ENCODE measurements around the gene QKI. TPM values are rescaled to one million over a fixed set of nuclear protein-coding genes. Genes with fewer than 3 reads are reported as not detected.
"Not testable (repeated sequence)": the region's sequence is repeated elsewhere in the genome, so short reads cannot be mapped to it uniquely, and the experiment has no call there.

The QKI gene
- total and polyA plus RNA-seq, 9 donors, result 44.6 to 151 (median 105) TPM

DNA sequence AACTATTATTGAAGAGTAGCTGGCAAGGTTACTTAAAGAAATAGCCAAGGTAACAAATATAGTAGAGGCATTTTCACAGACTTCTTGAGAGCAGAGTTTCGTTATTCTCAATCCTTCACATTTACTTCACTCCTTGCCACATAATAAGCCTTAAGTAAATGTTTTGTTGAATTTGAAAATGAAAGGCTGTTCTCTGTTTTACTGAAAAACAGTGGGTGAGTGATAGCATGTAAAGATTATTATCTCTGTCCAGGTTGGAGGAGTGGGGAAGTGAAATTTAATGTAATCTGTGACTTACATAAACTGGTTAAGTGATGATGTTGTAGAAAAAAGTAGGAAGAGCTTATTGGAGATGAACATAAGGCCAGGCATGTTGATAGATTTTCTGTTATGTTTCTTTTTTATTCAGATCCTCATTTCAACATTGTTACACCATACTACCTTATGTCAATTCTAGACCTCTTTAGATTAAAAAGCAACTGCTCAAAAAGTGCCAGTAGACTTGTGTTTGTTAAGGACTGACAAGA, 55.0 kb downstream of the QKI start:
- intact Hi-C loops (cut with DNase I), result no loop called here
- H3K27ac ChIP-seq, result no peak overlapping the region
- TF ChIP-seq EP300 (IDR thresholded peaks at IDR 0.05) (no peak), POLR2A (IDR thresholded peaks at IDR 0.05) (no peak), CTCF (IDR thresholded peaks at IDR 0.05) (no peak)

DNA sequence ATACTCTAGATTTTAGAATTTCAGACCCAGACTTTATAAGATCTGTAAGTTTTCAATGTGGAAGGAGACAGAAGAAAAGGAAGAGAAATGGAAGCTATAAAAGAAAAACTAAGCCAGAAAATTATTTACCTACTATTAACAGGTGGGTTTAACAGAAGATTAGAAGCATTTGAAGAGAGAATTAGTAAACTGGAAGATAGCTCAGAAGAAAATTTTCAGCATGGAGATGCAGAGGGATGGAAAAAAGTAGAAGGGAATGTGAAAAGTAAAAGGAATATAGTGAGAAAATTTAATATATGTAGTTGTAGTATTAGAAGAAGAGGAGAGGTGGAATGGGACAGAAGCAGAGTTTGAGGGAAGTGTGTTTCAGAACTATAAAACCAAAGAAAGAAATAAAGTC, 56.1 kb downstream of the QKI start:
- Histone ChIP-seq H3K4me1 (ENCODE audit: insufficient read depth) (no peaks in the 10 kb centered on the region), H3K36me3 (no peaks in the 10 kb centered on the region), H3K4me3 (no peak overlapping the region), H3K9me3 (no peaks in the 10 kb centered on the region), H3K27me3 (no peaks in the 10 kb centered on the region), H3K27ac (no peak overlapping the region)
- intact Hi-C loops (cut with DNase I), result no loop called here
- DNase-seq, result no peak
- no peak for TF ChIP-seq CTCF (IDR thresholded peaks at IDR 0.05)
- TF ChIP-seq POLR2A (IDR thresholded peaks at IDR 0.05), result no peak
- TF ChIP-seq EP300 (IDR thresholded peaks at IDR 0.05), result no peak

More for the DNA sequence above, 55.0 kb downstream of the QKI start:
- Histone ChIP-seq H3K4me3 (no peak overlapping the region), H3K4me1 (ENCODE audit: insufficient read depth) (no peaks in the 10 kb centered on the region), H3K36me3 (no peaks in the 10 kb centered on the region), H3K9me3 (no peaks in the 10 kb centered on the region), H3K27me3 (no peaks in the 10 kb centered on the region)
- 96 to 100% (median 99%) methylated on average over 1 of the region's 1 CpG for WGBS, 3 donors
- no peak for DNase-seq

GRCh38 chr6:163474581-163474980, 60.1 kb downstream of the QKI start:
- Histone ChIP-seq H3K9me3 (no peaks in the 10 kb centered on the region), H3K27ac (no peak overlapping the region), H3K27me3 (no peaks in the 10 kb centered on the region), H3K4me3 (no peak overlapping the region), H3K4me1 (ENCODE audit: insufficient read depth) (no peaks in the 10 kb centered on the region), H3K36me3 (no peaks in the 10 kb centered on the region)
- no peak for DNase-seq
- no peak for TF ChIP-seq CTCF (IDR thresholded peaks at IDR 0.05)
- no peak for TF ChIP-seq POLR2A (IDR thresholded peaks at IDR 0.05)
- 42 to 79% (median 60%) methylated on average over 2 of the region's 2 CpGs for WGBS, 3 donors
- intact Hi-C loops (cut with DNase I), result no loop called here

- H3K4me1 ChIP-seq (ENCODE audit: insufficient read depth); H3K36me3 ChIP-seq; intact Hi-C loops (cut with DNase I); H3K9me3 ChIP-seq; H3K27me3 ChIP-seq; H3K4me3 ChIP-seq; H3K27ac ChIP-seq; DNase-seq: not testable (repeated sequence)
- 91 to 96% (median 94%) methylated on average over 7 of the region's 7 CpGs for WGBS, 3 donors
These were observed 62.4 kb downstream of the QKI start for GRCh38 chr6:163476946-163477345.

DNA sequence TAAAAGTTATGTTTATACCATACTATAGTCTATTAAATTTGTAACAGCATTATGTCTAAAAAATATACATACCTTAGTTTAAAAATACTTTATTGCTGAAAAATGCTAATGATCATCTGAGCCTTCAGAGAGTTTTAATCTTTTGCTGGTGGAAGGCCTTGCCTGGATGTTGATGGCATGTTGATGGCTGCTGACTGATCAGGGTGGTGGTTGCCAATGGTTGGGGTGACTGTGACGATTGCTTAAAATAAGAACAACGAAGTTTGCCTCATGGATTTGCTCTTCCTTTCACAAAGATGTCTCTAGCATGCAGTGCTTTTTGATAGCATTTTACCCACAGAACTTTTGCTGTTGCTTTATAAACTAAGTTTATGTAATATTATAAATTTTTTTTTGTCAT, 68.6 kb downstream of the QKI start:
- intact Hi-C loops (cut with DNase I), result no loop called here
- Histone ChIP-seq H3K9me3 (no peaks in the 10 kb centered on the region), H3K27me3 (no peaks in the 10 kb centered on the region), H3K4me3 (no peak overlapping the region), H3K36me3 (no peaks in the 10 kb centered on the region), H3K4me1 (ENCODE audit: insufficient read depth) (peaks cover 6% of the 10 kb centered on the region), H3K27ac (no peak overlapping the region)
- DNase-seq, result no peak
- 95 to 97% (median 97%) methylated on average over 2 of the region's 2 CpGs for WGBS, 3 donors
- no peak for TF ChIP-seq POLR2A (IDR thresholded peaks at IDR 0.05)
- no peak for TF ChIP-seq CTCF (IDR thresholded peaks at IDR 0.05)
- no peak for TF ChIP-seq EP300 (IDR thresholded peaks at IDR 0.05)

All from ovary (tissue), 9 donors.